ENCODE data around the gene FGD5. TPM values are rescaled to one million over a fixed set of nuclear protein-coding genes. Genes with fewer than 3 reads are reported as not detected.
"Not testable (repeated sequence)": the region's sequence is repeated elsewhere in the genome, so short reads cannot be mapped to it uniquely, and the experiment has no call there.

The FGD5 gene
- total RNA-seq, 1 donor from 2014 or later, result 38.6 TPM

DNA sequence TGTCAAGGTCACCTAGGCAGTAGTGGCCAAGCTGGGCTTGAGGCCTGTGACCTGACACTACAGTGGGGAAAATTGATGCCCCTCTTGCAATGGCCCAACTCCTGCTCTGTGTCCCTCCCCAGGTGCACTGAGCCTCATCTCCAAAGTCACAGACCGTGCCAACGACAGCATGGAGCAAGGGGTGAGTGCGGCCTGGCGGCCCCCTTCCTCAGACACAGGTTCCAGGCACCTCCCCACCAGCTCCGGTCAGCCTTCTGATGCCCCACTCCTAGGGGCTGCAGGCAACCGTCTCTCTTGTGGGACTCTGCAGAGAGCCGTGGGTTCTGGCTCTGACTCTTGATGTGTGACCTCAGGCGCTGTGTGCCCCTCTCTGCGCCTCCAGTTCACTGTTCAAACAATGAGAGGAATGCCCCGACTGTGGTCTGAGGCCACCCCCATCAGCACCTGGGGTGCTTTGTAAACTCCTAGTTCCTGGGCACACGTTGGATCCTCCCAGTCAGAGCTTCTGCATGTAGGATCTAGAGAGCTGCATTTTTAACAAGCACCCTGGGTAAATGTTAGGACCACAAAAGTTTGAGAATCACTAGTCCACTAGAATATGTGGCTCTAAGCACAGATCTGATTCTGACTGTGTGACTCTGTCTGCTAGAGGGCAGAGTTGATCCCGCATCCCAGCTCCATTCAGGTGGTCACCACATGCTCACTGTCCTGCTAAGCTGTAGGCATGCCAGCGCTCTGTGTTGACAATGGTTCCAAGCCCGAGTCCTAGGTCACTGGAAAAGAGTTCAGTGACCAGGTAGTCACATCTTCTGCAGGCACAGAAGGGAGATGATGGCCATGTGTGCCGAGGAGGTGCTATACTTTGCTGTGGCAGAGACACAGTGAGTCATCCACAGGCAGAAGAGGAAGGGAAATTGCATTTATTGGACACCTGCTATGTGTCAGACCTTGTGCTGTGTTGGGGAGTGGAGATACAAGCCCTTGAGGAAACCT lies 82.4 kb downstream of the FGD5 start:
- no peak for DNase-seq (ENCODE audit: low spot score)

DNA sequence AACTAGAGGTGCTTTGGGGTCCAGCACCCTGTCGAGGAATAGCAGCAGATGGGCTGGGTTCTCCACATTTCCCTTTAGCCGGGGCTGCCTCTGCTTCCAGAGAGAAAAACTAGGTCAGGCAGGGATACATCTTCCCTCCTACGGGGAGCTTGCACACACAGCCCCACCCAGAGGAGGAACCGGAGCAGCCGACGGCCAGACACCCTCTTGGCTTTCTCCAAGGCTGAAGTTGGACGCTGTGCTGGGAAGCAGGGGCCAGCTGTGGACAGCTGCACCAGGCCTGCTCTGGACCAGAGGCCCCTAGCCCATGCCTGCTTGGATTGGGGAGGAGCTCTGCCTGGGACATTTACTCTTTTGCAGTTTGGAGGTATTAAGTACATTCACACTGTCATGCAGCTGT lies 84.0 kb downstream of the FGD5 start:
- no peak for DNase-seq (ENCODE audit: low spot score)

DNA sequence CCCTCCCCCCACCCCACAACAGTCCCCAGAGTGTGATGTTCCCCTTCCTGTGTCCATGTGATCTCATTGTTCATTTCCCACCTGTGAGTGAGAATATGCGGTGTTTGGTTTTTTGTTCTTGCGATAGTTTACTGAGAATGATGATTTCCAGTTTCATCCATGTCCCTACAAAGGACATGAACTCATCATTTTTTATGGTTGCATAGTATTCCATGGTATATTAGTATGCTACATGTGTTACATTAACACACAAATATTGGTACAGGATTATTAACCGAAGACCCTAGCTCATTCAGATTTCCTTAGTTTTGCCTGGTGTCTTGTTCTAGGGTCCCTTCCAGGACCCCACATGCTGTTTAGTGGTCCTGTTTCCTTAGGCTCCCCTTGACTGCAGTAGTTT lies 84.7 kb downstream of the FGD5 start:
- DNase-seq (ENCODE audit: low spot score), result not testable (repeated sequence)

DNA sequence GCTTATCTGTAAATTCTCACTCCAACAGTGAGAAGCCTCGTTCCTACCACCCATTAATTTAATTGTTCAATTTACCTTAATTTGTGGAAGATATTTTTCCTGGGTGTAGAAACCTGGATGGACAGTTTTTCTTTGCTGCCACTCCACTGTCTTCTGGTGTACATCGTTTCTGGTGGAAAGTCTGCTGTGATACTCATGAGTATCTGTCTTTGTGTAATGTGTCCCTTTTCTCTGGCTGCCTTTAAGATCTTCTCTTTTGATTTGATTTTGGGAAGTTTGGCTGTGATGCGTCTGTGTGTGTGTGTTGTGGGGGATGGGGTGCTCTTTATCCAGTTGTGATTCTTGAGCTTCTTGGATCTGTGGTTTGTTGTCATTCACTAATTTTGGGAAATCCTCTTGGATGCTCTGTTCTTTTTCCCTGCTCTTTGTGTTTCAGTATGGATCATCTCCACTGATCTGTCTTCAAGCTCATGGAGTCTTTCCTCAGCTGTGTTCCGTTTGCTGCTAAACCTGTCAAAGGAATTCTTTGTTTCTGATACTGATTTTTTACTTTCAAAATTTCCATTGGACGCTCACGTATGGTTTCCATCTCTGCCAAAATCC lies 86.4 kb downstream of the FGD5 start:
- no peak for DNase-seq (ENCODE audit: low spot score)

DNA sequence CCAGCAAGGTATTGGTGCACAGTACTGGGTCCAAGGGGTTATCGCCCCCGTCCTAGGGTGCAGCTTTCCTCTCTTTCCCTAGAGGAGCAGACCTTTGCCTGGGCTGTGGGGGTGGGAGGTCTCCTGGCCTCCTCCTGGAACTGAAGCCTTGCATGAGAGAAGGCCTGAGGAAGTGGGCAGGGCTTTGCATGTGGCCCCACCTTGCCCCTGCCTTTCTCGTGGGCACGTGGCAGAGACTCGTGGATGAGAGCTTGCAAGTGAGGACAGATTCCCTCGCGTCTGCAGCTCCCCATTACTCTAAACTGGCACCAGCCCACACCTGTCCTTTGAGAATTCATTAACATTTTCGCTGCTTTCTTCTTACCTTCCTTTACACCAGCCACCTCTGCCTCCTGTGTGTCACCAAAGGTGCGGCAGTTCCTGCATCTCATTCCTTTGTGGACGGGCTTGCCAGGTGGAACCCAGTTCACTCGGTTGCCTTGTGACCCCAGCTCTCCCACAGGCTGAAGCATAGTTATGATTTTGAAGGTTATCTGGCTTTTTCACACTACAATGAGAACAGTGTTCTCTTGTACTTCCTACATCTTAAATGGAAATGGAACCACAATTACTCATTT lies 87.7 kb downstream of the FGD5 start:
- no peak for DNase-seq (ENCODE audit: low spot score)

DNA sequence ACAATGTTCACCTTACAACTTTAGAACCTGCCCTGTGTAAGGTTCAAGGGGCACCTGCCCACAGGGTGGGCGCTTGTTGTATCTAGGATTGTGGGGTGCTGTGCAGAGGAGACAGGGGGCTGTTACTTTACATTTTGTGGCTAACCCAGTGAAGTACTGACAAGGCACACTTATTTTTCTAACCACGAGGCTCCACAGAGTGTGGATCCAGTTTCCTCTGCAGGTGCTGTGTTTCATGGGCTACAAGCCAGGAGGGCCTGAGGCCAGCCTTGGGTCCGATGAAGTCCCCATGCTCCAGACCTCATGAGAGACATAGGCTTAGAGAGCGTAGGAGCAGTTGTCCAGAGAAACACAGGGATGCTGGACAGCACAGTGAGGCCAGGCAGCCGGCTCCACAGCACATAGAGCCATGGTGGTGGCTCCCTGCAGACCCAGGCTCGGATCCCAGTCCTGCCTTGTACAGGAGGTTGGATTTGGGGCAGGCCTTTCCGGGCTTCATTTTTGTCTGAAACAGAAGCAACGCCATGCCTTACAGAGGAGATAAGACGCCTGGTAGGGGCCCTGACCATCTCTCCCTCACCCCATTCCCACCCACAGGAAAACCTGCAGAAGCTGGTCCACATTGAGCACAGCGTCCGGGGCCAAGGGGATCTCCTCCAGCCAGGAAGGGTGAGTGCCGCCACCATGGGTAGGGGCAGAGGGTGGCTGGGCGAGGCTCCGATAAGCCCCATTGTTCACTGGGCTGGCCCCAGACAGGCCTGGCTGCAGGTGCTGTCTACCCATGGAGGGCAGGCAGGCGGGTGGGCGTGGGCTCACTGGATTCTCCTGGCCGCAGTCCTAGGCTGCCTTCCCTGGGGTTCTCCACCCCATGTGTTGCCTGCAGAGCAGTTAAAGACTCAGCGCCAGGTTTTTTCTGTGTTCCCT lies 88.5 kb downstream of the FGD5 start:
- DNase-seq (ENCODE audit: low spot score), result no peak

DNA sequence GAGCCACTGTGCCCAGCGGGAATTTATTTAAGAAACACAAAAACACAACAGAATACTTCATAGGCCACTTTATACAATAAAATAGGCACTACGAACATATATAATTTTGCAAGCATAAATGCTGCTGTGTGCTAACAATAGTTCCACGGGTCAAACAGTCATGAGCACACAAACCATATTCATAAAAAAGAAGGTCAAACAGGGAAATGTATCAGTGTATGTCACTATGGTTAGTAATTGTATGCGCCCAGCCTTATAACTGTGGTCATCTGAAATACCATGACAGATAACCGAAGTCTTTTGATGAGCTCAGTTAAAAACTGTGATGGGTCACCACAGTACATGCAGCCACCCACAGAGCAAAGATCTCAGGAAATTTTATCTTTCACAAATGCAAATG lies 90.5 kb downstream of the FGD5 start:
- DNase-seq (ENCODE audit: low spot score), result no peak

DNA sequence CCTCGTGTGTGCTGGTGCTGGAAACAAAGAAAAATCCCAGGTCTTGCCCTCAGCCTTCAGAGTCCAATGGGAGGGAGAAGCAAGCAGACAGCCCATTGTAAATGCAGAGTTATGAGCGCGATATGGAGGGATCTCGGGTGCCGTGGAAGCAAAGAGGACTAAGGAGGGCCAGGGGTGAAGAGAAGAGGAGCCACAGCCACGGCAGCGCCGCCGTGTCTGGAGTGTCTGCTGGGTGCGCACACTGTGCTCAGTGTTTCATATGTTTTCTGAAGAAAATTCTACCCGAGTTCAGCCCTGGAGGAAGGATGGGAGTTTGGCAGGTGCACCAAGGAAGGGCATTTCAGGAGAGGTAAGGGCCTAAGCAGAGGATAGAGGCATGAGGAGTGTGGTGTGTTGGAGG lies 92.9 kb downstream of the FGD5 start:
- no peak for DNase-seq (ENCODE audit: low spot score)

DNA sequence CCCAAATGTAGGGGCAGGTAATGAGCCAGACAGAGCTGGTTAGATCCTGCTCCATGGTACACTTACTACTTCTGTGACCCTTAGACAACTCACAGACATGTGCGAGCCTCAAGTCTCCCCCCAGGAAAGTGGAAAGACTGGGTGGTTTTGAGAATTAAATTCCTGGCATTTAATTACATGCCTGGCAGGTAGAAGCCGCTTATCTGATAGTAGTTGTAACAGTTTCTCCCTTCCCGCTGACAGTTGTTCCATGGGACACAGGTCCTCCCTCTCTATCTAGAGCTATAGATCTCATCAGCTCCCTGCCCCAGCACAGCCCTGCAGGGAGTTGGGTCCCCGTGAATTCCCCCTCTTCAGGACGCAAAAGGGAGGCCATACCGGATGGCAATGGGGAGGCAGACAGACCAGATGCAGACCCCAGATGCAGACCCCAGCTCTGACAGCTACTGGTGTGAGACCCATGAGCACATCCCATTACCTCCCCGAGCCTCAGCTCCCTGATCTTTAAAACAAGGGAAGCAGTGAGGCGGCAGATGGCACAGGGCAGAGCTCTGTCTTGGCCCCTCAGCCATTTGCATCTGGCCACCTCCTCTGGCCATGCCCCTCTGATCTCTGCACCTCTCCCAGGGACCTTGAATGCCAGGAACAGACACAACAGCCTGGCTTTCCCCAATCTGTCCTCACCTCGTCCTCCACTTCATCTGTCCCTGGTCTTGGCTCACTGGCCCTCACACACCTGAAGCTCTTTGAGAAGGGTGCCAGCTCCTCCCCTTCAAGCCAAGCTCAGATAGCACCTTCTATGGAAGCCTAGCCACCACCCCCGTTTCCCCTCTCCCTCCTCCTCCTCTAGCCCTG lies 94.5 kb downstream of the FGD5 start:
- DNase-seq (ENCODE audit: low spot score), result peak; percentile 84

DNA sequence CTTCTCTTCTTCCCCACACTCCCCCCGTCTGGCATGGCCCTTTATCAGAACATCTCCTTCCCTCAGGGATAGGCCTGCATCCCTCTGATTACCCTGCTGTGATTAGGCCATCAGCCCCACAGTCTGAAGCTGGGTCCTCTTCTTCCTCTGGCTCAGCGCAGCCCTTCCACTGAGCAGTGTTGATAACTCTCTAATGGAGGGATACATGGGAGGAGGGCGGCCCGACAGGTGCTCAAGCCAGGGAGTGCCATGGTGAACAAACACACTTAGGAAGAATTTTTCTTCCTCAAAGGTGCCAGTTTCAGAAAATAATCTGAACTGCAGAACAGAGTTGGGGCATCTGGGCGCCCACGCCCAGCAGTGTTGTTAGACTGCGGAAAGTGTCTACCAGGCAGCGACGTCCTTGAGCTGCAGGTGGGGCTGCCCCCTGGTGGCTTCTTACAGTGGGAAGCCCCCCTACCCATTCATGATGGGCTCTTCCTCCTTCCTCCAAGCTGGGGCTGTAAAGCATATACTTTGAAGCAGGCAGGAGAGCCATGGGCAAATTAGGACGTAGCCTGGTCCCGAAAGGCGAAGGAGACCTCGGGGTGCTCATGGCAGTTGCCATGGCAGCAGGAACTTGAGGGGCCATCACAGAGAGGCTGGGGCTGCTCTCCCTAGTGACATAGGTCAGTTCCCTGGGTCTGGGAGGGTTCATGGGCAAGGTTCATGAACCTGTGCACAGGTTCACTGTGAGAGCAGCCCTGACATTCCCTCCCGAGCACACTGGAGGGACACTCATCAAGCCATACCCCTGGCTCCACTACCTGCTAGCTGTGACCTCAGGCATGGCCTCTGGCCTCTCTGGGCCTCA lies 95.4 kb downstream of the FGD5 start:
- DNase-seq (ENCODE audit: low spot score), result peak; percentile 86

DNA sequence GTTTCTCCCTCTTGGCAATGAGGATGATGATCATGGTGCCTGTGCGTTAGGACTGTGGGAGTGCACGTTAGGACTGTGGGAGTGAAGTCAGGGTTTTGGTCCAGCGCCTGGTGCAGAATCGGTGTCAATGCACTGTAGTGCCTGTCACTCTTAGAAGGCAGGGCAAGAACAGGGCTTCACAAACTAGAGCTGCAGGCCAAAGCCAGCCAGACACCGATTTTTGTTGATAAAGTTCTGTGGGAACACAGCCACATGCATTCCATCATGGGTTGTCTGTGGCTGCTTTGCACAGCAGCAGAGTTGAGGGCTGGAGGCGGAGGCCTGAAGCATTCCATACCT lies 96.0 kb downstream of the FGD5 start:
- DNase-seq (ENCODE audit: low spot score), result no peak

DNA sequence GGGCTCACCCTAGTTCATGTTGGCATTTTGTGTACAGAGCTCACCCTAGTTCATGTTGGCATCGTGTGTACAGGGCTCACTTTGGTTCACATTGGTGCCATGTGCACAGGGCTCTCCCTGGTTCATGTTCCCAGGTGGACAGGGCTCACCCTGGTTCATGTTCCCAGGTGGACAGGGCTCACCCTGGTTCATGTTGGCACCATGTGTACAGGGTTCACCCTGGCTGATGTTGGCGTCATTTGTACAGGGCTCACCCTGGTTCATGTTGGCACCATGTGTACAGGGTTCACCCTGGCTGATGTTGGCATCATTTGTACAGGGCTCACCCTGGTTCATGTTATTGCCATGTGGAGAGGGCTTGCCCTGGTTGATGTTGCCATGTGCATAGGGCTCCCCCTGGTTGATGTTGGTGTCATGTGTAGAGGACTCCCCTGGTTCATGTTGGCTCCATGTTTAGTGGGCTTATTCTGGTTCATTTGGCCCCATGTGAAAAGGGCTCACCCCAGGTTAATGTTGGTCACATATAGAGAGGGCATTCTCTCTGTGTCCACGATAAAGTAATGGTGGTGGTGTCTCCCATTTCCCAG lies 97.0 kb downstream of the FGD5 start:
- DNase-seq (ENCODE audit: low spot score), result no peak

DNA sequence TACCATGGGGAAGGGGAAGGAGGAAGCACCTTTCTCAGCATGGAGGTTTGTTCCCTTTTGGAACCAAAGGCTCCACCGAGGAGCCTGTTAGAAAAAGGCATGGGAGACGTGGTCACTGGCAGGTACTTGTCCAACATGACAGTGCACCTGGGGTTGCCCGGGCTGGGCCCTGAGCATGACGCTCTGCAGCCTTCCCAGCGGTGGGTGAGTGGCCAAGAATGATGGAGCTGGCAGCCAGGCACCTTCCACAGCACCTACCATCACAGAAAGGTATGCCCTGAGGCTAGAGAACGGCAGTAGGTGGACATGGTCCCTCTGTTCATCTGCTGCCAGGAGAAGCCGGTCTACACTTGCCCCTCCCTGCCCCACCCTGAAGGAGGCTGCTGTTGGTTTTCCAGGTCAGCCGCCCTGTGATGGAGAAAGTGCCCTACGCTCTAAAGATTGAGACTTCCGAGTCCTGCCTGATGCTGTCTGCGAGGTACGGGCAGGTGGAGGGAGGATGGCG lies 99.6 kb downstream of the FGD5 start:
- DNase-seq (ENCODE audit: low spot score), result no peak

DNA sequence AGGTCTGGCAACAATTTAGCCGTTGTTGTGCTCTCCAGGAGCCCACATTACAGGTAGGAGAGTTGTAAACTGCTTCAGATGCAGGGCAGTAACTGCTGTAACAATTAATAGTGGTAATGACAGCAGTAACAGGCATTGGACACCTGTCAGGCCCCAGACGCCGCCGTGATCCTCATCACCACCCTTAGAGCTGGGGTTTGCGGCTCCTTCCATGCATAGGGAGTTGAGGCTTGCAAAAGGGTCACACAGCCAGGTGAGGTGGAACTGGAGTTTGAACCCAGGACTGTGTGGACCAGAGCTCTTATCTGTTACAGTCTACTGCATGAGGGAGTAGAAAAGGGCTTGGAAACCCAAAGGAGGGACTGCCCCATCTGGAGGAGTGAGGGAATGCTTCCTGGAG lies 101.8 kb downstream of the FGD5 start:
- no peak for DNase-seq (ENCODE audit: low spot score)

DNA sequence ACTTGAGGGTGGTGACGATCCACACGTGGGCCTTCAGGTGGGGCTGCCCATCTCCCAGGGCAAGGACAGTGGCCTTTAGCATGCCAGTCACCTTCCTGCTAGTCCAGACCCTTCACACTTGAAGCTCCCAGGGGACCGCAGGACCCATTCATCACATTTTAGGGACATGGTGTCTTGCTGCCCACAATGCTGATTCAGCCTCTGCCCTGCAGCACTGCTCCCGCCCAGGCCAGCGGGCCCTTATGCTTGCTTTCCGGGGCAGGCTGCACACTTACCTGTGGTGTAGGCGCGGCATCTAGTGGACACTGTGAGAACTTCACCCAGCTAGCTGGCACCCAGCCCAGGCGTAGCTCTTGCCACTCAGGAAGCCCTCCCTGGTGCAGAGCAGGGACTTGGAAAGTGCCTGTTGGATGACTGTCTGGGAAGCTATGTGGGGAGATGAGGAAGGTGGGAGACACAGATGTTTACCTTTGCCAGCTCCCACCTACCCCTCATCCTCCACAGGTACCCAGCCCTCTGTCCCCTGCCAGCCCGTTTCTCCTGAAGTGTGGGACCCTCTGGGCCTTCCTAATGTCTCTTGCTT lies 102.4 kb downstream of the FGD5 start:
- peak; percentile 97 for DNase-seq (ENCODE audit: low spot score)

DNA sequence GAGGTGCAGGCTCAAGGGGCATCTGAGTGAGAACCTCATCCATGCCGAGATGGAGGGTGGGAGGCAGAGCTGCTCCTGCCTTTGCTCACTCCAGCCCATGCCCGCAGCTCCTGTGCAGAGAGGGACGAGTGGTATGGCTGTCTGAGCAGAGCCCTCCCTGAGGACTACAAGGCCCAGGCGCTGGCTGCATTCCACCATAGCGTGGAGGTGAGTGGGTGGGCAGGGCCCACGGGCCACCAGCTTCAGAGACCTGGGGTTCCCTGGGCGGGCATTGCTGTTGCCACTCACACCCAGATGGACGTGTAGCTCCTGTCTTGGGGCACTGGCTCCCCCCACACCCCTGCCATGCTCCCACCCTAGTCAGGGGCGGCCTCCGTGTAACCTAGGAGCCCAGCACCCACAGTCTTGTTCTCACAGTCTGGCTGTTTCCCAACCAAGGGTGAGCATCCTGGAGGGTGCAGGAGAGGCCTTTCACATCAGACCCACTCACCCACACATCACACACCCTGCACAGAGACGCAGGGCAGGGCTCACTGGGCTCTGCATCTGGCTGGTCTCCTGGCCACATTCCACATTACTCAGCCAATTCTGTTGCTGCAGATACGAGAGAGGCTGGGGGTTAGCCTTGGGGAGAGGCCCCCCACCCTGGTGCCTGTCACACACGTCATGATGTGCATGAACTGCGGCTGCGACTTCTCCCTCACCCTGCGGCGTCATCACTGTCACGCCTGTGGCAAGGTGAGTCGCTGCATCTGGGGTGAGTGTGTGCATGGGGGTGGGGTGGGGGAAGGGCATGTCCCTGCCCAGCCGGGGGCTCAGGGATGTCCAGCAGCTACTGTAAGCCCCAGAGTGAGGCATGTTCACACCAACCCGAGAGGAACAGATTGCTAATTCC lies 103.3 kb downstream of the FGD5 start:
- DNase-seq (ENCODE audit: low spot score), result no peak

DNA sequence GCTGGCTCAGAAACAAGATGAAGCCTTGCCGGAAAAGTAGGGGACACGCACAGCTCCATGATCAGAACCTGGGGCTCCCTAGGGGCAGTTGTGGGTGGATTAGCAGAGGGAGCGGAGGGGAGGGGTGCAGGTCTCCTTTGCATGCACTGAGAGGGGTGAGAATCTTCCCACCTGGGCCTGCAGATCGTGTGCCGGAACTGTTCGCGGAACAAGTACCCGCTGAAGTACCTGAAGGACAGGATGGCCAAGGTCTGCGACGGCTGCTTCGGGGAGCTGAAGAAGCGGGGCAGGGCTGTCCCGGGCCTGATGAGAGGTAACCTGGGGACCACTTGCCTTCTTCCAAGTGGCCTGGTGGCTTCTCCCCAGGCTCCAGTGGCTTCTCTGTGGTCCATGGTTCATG lies 104.1 kb downstream of the FGD5 start:
- DNase-seq (ENCODE audit: low spot score), result no peak

Measured in mesenteric fat pad (tissue), 1 donor.